KG1 (cell line): Measurements from ENCODE around the gene ATP9B.

Source experiments
- DNase-seq: peaks from one replicate; lab custom pipeline; 2025; lab: John Stamatoyannopoulos, UW

ATP9B gene

GRCh38 chr18:79068937-79069716, at the start of gene ATP9B:
Gene ATP9B (plus strand): TSS chr18:79069394. CDS start chr18:79069411, 17 bp downstream.
- peak; percentile 89 for DNase-seq

- no peak for DNase-seq
These were observed 49.3 kb upstream of the ATP9B start for GRCh38 chr18:79019881-79020280.

GRCh38 chr18:79022603-79023002, 46.6 kb upstream of the ATP9B start:
- DNase-seq = no peak

GRCh38 chr18:79026491-79026890, 42.7 kb upstream of the ATP9B start:
- DNase-seq = no peak

GRCh38 chr18:79030680-79031079, 38.5 kb upstream of the ATP9B start:
- no peak for DNase-seq

- no peak for DNase-seq
These were observed 26.9 kb upstream of the ATP9B start for GRCh38 chr18:79042276-79042675.

GRCh38 chr18:79043288-79043687, 25.9 kb upstream of the ATP9B start:
- no peak for DNase-seq

- DNase-seq = no peak
These were observed 22.7 kb upstream of the ATP9B start for GRCh38 chr18:79046522-79046921.

- no peak for DNase-seq
These were observed 21.5 kb upstream of the ATP9B start for GRCh38 chr18:79047556-79048244.

GRCh38 chr18:79048245-79048632, 21.0 kb upstream of the ATP9B start:
- DNase-seq = no peak

GRCh38 chr18:79049506-79049905, 19.7 kb upstream of the ATP9B start:
- DNase-seq = no peak

GRCh38 chr18:79050005-79050404, 19.2 kb upstream of the ATP9B start:
- no peak for DNase-seq

GRCh38 chr18:79056827-79057367, 12.3 kb upstream of the ATP9B start:
- no peak for DNase-seq

- DNase-seq = no peak
These were observed 11.2 kb upstream of the ATP9B start for GRCh38 chr18:79058007-79058406.

- DNase-seq = no peak
These were observed 6.4 kb upstream of the ATP9B start for GRCh38 chr18:79062806-79063205.

- DNase-seq = no peak
These were observed 5.0 kb upstream of the ATP9B start for GRCh38 chr18:79064228-79064627.

GRCh38 chr18:79065802-79066201, 3.4 kb upstream of the ATP9B start:
- DNase-seq = no peak

GRCh38 chr18:79067611-79068010, 1.6 kb upstream of the ATP9B start:
- no peak for DNase-seq

- no peak for DNase-seq
These were observed 755 bp upstream of the ATP9B start for GRCh38 chr18:79068341-79068936.

- peak; percentile 51 for DNase-seq
These were observed 540 bp downstream of the ATP9B start for GRCh38 chr18:79069717-79070151.

GRCh38 chr18:79070486-79070885, 1.3 kb downstream of the ATP9B start:
- no peak for DNase-seq

- no peak for DNase-seq
These were observed 1.8 kb downstream of the ATP9B start for GRCh38 chr18:79071037-79071436.
